ENCODE results near the gene TLR9.
A peak's percentile ranks its signal among the peaks of the same experiment; 100 is the strongest.

The TLR9 gene

DNA sequence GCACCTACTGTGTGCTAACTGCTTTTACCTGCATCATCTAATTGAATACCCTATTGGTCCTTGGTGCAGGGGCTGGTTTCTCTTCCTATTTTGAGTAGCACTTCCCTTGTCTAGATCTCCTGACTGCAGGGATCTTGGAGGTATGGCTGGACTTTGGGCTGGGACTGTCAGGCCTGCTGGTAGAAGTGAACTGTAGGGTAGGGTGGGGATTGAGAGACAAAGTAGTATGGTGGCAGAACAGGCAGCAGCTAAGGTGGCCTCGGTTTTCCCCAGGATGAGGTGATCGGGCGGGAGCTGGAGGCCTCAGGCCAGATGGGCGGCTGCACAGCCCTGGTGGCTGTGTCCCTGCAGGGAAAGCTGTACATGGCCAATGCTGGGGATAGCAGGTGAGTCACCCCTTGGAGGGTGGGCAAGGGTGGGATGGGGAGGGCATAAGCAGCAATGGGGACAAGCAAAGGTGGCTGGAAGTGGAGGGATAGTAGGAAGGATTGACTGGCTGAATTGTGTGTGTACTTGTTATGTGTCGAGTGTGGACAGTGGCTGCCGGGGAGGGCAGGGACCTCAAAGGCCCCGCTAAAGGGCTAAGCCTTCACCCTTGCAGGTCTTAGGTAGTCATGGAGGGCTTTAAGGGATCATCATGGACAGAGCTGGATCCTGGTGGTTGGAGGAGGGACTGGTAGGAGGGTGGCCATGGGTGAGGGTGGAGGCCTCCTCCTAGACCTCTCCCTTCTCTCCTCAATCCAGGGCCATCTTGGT is 22.1 kb upstream of the TLR9 start:
- DNase-seq, result no peak

DNA sequence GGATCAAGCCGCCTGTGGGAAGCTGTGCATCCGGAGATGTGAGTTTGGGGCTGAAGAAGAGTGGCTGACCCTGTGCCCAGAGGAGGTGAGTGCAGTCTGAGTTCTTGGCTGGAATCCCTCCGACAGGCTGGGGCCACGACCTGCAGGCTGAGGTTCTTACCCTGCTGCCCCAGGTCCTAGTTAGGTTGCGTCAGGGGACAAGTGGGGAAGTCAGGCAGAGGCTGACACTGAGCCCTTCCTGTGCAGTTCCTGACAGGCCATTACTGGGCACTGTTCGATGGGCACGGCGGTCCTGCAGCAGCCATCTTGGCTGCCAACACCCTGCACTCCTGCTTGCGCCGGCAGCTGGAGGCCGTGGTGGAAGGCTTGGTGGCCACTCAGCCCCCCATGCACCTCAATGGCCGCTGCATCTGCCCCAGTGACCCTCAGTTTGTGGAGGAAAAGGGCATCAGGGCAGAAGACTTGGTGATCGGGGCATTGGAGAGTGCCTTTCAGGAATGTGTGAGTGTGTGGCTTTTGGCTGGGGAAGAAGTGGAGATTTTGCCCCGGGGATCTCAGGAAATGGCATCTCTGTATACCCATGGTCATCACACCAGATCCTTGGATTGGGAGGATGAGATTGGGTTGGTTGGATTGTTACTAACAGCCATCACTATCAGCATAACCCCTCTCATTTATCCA is 21.4 kb upstream of the TLR9 start:
- DNase-seq, result no peak

GRCh38 chr3:52246264-52246620 is 20.8 kb upstream of the TLR9 start:
- DNase-seq, result no peak

GRCh38 chr3:52245322-52246263 is 20.1 kb upstream of the TLR9 start, which contains the start of gene PPM1M:
Gene PPM1M (plus strand): TSS chr3:52245759. CDS start chr3:52245825, 66 bp downstream.
- no peak for DNase-seq

DNA sequence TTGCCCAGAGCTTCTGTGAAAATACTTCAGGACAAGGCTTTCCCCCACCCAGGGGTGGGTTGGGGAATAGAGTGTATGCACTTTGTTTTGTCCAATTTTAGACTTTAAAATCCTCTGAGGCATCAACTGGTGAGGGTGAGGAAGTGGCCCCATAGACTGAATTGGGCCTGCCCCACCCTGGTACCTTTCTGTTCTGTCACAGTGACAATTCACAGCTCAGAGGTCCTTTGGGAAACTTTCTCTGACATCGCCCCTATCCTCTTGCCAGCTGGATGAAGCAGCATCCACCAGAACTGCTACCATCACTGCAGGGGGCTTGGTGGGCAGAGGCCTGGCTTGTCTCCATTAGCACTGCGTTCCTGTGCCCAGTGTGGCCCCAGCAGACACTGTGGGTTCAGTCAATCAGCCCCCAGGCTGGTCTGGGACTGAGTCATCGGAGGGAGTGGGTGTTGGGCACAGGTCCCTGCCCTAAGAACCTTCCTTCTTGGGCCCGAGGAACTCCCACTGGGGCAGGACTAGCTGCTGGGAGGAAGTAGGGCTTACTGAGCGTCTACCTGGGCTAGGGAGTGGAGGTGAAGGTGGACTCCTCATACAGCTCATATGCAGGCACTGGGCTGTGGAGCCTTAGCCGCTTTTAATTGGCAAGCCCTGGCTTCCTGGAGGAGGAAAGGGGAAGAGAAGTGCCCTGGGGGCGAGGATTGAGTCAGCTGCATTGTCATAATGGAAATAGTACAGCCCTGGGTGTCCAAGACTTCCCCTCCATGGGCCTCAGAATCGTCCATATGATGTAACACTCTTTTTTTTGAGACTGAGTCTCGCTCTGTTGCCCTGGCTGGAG is 18.6 kb upstream of the TLR9 start:
- DNase-seq, result no peak

DNA sequence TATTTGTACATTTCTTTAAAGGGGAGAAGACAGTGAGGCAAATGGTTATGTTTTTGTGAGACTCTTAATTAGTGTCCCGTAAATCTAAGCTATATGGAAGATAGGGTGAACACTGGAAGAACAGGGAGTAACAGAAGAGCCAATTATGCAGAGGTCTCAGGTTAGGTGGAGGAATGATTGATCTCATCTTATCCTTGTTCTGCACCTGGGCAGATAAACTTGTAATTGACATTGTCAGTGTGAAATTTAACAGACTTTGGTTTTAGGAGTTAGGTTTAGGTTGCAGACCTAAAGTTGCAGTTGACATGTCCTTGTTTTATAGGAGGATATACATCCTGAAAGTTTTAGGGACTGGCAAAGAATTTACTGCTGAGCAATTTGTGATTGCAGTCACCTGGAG is 16.6 kb upstream of the TLR9 start:
- DNase-seq, result no peak

- no peak for DNase-seq
Measured at GRCh38 chr3:52240886-52241370, 15.5 kb upstream of the TLR9 start.

DNA sequence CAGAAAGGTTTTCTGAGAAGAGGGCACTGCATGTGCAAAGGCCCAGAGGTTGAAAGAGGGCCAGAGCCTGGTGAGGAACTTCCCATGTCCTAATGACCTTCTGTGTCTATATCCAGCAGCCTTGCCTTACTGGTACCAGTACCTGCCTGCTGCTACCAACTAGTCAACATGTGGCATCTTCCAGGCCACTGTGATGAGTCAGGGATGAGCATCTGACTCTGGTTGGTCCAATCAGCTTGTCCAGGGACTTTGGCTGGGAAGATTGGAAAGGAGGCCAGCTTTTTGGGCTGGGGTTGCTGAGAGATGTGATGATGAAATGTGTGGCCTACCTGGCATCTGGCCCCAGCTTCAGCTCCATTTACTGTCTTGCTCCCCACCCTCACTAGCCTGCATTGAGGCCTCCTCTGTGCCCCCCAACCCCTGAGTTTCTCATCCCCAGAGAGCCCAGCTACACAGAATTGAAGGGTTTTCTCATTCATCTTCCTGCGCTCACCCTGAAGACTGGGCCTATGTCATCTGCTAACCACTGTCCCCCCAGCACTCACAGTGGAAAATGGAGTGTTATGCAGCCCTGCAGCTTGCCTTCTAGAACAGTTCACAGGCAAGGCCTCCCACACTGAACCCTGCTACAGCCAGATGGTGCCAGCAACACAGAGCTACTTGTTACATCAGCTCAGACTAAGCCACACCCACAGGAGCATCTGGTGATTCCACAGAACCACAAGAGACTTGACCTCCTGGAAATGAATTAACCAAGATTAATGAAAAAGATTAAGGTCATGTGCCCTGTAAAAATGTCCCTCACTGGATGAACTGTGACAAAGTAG is 14.8 kb upstream of the TLR9 start:
- peak; percentile 72 for DNase-seq

DNA sequence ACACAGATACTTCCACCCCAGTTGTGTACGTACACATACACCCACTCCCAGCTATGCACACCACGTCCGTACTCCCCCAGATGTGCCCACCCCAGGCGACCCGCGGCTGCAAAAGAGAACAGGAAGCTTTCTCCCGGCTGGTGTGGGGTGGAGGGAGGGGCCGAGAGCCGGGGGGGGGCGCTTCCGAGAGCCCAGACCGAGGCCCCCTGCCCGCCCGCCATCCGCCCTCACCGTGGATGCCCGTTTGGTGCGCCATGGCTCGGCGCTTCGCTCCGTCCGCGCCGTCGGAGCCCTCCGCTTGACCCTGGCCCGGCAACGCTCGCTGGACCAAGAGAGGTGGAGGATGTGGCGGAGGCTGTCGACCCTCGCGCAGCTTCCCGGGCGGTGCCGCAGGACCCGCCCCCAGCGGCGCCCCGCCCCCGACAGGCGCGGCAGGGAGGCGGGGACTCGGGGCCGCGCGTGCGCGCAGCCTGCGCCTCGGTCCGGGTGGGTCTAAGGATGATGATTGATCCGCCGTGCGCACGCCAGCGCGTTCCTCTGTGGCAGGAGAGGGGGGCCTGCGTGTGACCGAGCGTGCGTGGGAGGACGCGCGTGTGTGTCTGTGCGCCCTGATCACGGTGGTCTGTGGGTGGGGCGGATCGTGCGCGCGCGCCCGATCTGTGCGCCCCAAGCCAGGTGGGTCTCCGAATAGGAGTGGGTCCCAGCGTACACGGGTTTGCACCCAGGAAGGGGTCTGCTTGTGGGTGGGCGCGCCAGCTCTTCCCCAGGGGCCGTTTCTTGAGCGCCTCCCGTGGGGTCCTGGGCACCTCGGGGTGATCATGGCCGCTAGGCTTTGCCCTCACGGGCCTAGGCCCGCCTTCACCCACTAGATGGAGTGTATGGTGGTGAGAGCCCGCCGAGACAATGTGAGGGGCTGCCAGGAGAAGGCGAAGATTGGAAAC is 13.6 kb upstream of the TLR9 start, which contains the start of gene TWF2:
TSS of gene TWF2 (minus strand) at position 398 of the 941 bp plus-strand sequence. CDS start at position 256, 142 bp downstream.
- DNase-seq, result no peak

DNA sequence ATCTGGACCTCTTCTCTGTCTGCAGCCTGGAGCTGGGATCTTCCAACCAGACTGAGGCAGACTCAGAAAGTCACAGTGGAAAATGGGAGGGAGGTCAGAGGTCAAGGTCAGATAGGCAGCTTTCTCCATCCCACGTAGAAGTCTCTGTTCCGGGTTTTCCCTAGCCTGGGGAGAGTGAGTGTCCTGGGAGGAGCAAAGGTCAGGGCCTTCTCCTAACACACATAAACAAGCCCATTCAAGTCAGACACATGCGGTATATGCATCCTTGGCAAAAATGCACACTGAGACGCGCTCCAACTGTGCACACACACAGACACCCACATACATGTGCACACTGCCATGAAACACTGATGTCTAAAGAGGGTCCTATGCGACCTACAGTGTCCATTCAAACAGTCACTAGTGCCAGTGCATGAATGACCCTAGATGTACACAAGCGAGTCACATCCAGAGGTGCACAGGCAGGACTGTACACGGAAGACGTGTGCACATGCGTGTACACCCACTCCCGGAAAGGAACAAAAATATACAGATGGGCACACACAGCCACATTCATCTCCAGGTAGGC is 12.8 kb upstream of the TLR9 start:
- no peak for DNase-seq

DNA sequence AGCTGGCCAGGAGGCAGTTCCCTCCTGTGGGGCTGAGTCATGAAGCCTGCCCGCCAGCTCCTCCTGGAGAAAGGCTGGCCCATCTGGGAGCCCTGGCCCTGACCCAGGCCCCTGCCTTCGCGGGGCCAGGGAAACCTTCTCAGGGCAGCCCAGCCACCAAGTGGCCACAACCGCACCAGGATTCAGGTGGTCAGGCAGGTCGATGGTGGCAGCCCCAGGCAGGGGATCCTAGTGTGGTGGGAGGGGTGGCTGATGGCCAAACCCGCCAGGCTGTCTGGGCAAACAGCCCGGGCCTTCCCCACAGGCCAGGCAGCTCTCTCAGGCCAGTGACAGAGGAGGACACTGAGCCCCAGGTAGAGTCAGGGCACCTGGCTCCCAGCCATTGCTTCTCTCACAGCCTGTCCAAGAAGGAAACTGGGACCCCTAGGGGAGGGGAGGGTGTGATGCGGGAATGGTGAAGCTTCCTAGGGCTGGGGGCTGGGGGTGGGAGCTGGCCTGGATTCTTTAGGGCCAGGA is 12.3 kb upstream of the TLR9 start:
- no peak for DNase-seq

- no peak for DNase-seq
Measured at GRCh38 chr3:52237006-52237656, 11.7 kb upstream of the TLR9 start.

DNA sequence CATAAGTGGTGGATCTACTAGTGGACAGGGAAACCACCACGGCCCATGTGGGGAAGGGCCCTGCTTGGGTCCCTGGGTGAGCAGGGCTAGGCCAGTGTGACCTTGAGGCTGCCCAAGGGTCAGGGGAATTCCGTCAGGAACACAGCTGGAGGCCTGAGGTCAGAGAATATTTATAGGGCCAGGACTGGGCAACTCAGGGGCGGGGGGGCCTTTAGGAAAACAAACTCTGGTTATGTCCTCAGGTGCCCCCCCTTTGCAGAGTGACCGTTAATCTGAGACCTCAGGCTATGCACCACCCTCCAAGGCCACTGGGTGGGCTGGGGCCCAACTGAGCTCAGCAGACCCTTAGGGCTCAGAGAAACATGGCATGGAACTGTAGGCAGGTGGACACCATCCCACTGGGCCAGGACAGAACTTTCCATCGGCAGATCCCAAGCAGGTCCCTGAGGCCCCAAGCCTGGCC is 11.0 kb upstream of the TLR9 start:
- no peak for DNase-seq

DNA sequence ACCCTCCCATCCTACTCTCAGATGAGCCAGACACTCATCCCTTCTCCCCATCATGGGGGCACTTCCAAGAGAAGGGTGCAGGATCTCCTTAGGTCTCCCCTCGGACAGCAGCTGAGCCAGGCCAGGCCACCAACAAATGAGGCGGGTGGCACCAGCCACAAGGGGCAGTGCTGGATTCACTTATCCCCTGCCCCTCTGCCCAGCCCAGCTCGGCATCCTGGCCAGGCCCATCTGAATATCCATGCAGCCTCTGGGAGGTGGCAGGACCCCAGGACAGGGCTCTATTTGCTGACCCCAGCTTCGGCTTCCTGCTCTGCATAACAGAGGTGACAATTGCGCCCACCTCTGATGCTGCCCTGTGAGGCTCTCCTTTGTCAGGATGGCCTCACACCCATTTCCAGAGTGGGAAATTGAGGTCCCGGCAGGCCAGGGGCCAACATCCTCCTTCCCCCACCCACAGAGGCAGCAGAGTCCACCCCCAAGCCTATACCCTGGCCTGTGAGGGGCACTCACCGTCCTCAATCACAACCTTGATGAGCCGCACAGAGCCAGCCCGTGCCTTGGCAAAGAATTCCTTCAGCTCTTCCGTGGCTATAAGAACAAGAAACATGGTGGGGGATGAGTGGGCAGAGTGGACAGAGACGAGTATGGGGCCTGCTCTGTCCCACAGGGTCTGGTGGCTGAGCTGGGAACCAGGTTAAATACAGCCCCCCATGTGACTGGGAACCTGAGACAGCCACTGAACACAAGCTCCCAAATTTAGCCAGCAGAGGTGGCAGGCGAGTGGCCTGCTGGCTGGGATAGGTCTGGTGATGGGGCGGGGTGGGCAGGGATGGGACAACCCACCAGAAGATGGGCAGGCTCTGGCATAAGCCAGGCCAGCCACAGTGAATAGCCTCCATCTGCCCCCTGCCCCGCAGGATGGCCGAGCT is 9.3 kb upstream of the TLR9 start:
- DNase-seq, result no peak

GRCh38 chr3:52233968-52234367 is 8.5 kb upstream of the TLR9 start:
- no peak for DNase-seq

DNA sequence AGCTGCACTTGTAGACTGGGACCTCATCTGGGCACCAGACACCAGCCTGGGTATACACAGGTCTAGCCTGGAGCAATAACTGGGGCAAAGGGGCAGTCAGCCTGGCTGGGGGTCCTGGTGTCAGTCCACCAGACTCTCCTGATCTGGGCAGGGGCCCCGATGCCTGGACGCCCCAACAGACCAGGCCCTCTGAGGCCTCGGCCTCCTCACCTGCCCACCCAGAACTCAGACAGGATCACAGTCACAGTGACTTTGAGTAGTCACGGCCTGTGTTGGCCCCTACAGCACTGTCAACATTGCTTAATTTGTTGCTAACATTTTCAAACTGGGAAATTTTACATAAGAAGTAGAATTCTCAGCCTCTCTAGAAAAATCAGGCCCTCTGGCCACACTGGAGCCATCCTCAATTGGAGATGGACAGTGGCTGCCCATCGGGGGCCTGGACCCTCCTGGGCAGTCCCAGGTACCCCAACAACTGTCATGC is 7.7 kb upstream of the TLR9 start:
- DNase-seq, result no peak

Measured in SHP77 treated with DMSO at 0.1 percent for 48 hours (cell line).